Coronary artery (tissue), 2 donors: ENCODE data around the gene LARP6.
"Not testable (repeated sequence)": the region's sequence is repeated elsewhere in the genome, so short reads cannot be mapped to it uniquely, and the experiment has no call there.

Experiments used
- DNase-seq: peaks from one replicate; pipeline ENCODE4 v3.0.0-alpha.2; 2017; ENCODE audit warnings: low spot score
- H3K27ac ChIP-seq, 2 donors: fragments of 200-600 bp; sonication (generic); one replicate each; pipeline ENCODE4 v1.5.1; 2016 to 2019
- H3K4me3 ChIP-seq: fragments of 200-600 bp; sonication (generic); 2 replicates; pipeline ENCODE4 v1.5.1; 2016; ENCODE audit warnings: mild to moderate bottlenecking, moderate library complexity
- TF ChIP-seq, protein P1 (sequence below): fragments of 200-600 bp; sonication (generic); IDR thresholded peaks from one replicate; pipeline ENCODE4 v1.5.1; 2019; ENCODE audit warnings: antibody characterized with exemption

LARP6 gene

GRCh38 chr15:70817266-70817665 is 36.7 kb downstream of the LARP6 start:
- peak; percentile 46 for DNase-seq
- TF ChIP-seq, protein P1, sequence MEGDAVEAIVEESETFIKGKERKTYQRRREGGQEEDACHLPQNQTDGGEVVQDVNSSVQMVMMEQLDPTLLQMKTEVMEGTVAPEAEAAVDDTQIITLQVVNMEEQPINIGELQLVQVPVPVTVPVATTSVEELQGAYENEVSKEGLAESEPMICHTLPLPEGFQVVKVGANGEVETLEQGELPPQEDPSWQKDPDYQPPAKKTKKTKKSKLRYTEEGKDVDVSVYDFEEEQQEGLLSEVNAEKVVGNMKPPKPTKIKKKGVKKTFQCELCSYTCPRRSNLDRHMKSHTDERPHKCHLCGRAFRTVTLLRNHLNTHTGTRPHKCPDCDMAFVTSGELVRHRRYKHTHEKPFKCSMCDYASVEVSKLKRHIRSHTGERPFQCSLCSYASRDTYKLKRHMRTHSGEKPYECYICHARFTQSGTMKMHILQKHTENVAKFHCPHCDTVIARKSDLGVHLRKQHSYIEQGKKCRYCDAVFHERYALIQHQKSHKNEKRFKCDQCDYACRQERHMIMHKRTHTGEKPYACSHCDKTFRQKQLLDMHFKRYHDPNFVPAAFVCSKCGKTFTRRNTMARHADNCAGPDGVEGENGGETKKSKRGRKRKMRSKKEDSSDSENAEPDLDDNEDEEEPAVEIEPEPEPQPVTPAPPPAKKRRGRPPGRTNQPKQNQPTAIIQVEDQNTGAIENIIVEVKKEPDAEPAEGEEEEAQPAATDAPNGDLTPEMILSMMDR = no peak
- Histone ChIP-seq H3K4me3 (no peak overlapping the region), H3K27ac (no peak overlapping the region)

- no peak for DNase-seq
- Histone ChIP-seq H3K27ac (no peak overlapping the region), H3K4me3 (no peak overlapping the region)
- TF ChIP-seq, protein P1 = no peak
Measured at GRCh38 chr15:70815604-70816003, 38.4 kb downstream of the LARP6 start.

DNA sequence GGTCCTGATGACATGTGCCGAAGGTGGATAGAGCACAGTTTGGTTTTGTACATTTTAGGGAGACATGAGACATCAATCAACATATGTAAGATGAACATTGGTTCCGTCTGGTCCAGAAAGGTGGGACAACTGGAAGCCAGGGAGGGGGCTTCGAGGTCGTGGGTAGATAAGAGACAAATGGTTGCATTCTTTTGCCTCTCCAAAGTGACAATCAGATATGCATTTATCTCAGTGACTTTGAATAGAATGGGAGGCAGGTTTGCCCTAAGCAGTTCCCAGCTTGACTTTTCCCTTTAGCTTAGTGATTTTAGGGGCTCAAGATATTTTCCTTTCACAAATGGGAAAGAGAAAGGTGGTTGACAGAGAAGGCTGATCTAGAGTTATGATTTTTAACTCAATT is 38.9 kb downstream of the LARP6 start:
- not testable (repeated sequence) for DNase-seq, H3K4me3 ChIP-seq, H3K27ac ChIP-seq

- TF ChIP-seq, protein P1 = no peak
- H3K4me3 ChIP-seq = no peak overlapping the region
Measured at GRCh38 chr15:70812827-70813364, 41.1 kb downstream of the LARP6 start.

DNA sequence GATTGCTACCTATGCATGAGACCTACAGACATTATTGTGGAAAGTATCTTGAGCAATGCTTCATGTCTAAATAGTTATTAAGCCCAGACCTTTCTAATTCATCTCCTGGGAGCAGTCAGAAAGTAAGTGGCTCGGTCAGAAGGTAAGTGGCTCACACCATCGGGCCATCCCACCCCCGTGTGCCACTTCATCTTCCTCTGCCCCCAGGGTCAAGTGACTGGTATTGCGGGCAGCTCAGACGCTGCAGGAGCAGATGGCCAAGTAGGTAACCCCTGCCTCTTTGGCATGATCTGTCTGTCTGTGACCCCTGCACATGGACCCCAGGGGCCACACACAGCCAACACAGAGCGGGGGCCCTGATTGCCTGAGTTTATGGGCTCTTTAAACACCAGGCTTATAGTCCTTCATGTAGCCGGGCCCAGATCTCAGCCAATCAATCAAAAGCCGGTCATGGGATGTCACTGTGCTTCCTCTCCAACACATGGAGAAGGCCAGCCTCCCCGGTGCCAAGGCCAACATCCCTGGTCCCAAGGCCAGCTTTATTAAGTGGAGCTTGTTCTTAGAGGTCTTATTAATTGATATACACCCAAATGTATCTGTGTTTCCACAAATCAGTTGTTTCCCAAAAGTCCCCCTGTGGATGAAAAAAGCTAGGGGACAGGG is 42.9 kb downstream of the LARP6 start:
- TF ChIP-seq, protein P1 = no peak
- Histone ChIP-seq H3K27ac (no peak overlapping the region), H3K4me3 (no peak overlapping the region)
- no peak for DNase-seq

More at GRCh38 chr15:70812827-70813364, 41.1 kb downstream of the LARP6 start:
- no peak for DNase-seq
- no peak overlapping the region for H3K27ac ChIP-seq

DNA sequence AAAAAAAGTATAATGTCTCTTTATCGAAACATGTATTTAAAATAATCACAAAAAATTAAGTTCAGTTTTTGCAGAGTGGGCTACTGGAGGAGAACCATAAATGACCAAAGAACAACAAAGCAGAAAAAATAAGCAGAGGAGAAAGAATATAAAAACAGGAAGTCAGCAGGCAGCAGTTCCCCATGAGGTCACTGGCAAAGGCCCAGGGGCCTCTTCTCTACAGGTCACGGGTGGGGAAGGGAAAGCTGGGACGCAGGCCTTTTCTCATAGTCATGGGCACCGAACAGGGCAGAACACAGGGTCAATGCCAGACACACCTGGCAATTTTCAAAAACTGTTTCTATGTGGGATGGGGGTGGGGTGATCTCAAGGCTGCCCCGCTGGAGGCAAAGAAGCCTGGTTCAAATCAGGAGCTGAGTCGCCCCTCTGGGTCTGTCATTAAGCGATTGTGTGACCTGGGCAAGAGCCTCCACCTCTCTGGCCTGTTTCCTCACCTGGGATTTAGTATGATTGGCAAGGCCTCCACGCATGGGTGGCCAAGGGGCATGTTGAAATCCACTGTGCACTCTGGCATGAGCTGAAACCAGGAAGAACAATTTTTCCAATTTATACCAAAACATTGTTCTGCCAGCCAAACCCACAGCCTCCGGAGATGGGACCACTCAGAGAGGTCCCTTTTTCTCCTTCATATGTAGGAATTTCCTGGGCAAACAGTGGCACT is 46.8 kb downstream of the LARP6 start:
- H3K27ac ChIP-seq = peak overlapping the region; percentile 25 to 74
- TF ChIP-seq, protein P1 = no peak
- no peak overlapping the region for H3K4me3 ChIP-seq
- no peak for DNase-seq

- DNase-seq, H3K27ac ChIP-seq, H3K4me3 ChIP-seq: not testable (repeated sequence)
Measured at GRCh38 chr15:70804388-70804787, 49.6 kb downstream of the LARP6 start.

GRCh38 chr15:70802629-70803028 is 51.3 kb downstream of the LARP6 start:
- Histone ChIP-seq H3K4me3 (no peak overlapping the region), H3K27ac (peak overlapping the region in 1 of 2 donors; percentile 80)
- no peak for DNase-seq
- TF ChIP-seq, protein P1 = no peak
